ENCODE data around the gene PRLR. TPM values are rescaled to one million over a fixed set of nuclear protein-coding genes. Genes with fewer than 3 reads are reported as not detected.

The PRLR gene
- total RNA-seq, 1 experiment from 2014 or later = 2.5 TPM

- Mint-ChIP-seq H3K4me3 (no peak overlapping the region), H3K27me3 (ENCODE audit: low read depth) (peaks cover 2% of the 10 kb centered on the region), H3K36me3 (ENCODE audit: insufficient read depth in 1 of 3, low read depth in 3 of 3) (no peaks in the 10 kb centered on the region; a peak in 1 of 7 replicates), H3K27ac (no peak overlapping the region), H3K4me1 (0 out of 4 replicates have a peak, but pooled peaks cover 0 to 2% of the 10 kb centered on the region in 2 experiments), H3K9me3 (peaks cover 0 to 2% of the 10 kb centered on the region in 2 experiments; a peak in 2 of 5 replicates)
- Histone ChIP-seq H3K23ac (ENCODE audit: insufficient read length, low read depth, low read length) (no peak overlapping the region), H3K23me2 (ENCODE audit: insufficient read length, low read depth, low read length, poor library complexity, severe bottlenecking) (no peaks in the 10 kb centered on the region), H4K91ac (ENCODE audit: insufficient read length, low read depth, low read length) (no peak overlapping the region), H3K27me3 (ENCODE audit: insufficient read depth, low read length) (no peaks in the 10 kb centered on the region), H3K4me1 (ENCODE audit: insufficient read depth, low read length) (no peaks in the 10 kb centered on the region), H2BK120ac (ENCODE audit: low read depth, low read length, poor library complexity, severe bottlenecking) (no peak overlapping the region), H2BK12ac (ENCODE audit: insufficient read length, low read depth, low read length) (no peak overlapping the region), H3K9ac (ENCODE audit: extremely low read depth, insufficient read length, low read length) (no peak overlapping the region), H3K9me3 (ENCODE audit: control insufficient read depth, low read depth, low read length) (no peaks in the 10 kb centered on the region), H3K4me2 (ENCODE audit: insufficient read depth, insufficient read length, low read length) (no peak overlapping the region), H3K56ac (ENCODE audit: insufficient read length, low read depth, low read length) (no peak overlapping the region), H3K18ac (ENCODE audit: insufficient read length, low read depth, low read length) (no peak overlapping the region), H2AK5ac (ENCODE audit: insufficient read length, low read length) (no peak overlapping the region), H3K79me1 (ENCODE audit: insufficient read depth, low read depth, low read length, poor library complexity, severe bottlenecking) (no peaks in the 10 kb centered on the region), H2AFZ (ENCODE audit: low read length) (no peak overlapping the region), H2BK20ac (ENCODE audit: low read depth, low read length, poor library complexity, severe bottlenecking) (no peak overlapping the region), H3K14ac (ENCODE audit: insufficient read depth, low read length) (no peak overlapping the region), H4K8ac (replicated peaks; ENCODE audit: insufficient read length, low read depth, low read length) (no peak overlapping the region), H4K5ac (ENCODE audit: insufficient read length, low read depth, low read length) (no peak overlapping the region), H2BK5ac (ENCODE audit: insufficient read length, low read length) (no peak overlapping the region), H3T11ph (ENCODE audit: low read length) (no peak overlapping the region), H3K4ac (ENCODE audit: low read depth, low read length) (no peak overlapping the region), H4K20me1 (ENCODE audit: control insufficient read depth, insufficient read depth, insufficient read length) (no peaks in the 10 kb centered on the region), H3K27ac (ENCODE audit: insufficient read length, low read depth, low read length) (no peak overlapping the region), H2BK15ac (ENCODE audit: low read depth, low read length) (no peak overlapping the region), H3K79me2 (ENCODE audit: insufficient read depth, low read length) (no peaks in the 10 kb centered on the region)
- DNase-seq = no peak
- no peak for TF ChIP-seq CTCF (conservative IDR thresholded peaks at IDR 0.05)
These were observed 219.6 kb downstream of the PRLR start for GRCh38 chr5:35010676-35011075.
